Type B pancreatic cell (in vitro differentiated cells): ENCODE data around the gene NIP7. TPM values are rescaled to one million over a fixed set of nuclear protein-coding genes. Genes with fewer than 3 reads are reported as not detected.
A peak's percentile ranks its signal among the peaks of the same experiment; 100 is the strongest.

Source experiments
- DNase-seq: peaks from one replicate; pipeline ENCODE4 v3.0.0; 2021; ENCODE audit warnings: mixed read lengths; ENCODE audit not compliant: unreplicated experiment; ENCODE audit errors: extremely low spot score
- H3K27ac Mint-ChIP-seq: 2 replicates; pipeline ENCODE4 v1.8.0; 2021; ENCODE audit warnings: mild to moderate bottlenecking, mixed read lengths
- H3K27me3 Mint-ChIP-seq: 2 replicates; pipeline ENCODE4 v1.8.0; 2021; ENCODE audit warnings: mixed read lengths
- H3K36me3 Mint-ChIP-seq: 2 replicates; pipeline ENCODE4 v1.8.0; 2021; ENCODE audit warnings: mixed read lengths
- H3K4me1 Mint-ChIP-seq: one replicate; pipeline ENCODE4 v1.8.0; 2021; ENCODE audit warnings: mixed read lengths; ENCODE audit not compliant: unreplicated experiment
- H3K4me3 Mint-ChIP-seq: 2 replicates; pipeline ENCODE4 v1.8.0; 2021; ENCODE audit warnings: mild to moderate bottlenecking, mixed read lengths
- H3K9me3 Mint-ChIP-seq: 2 replicates; pipeline ENCODE4 v1.8.0; 2021; ENCODE audit warnings: mixed read lengths
- CTCF ChIP-seq: fragments of 200-600 bp; sonication (generic); conservative IDR thresholded peaks from 2 replicates; pipeline ENCODE4 v1.5.0; 2021; ENCODE audit warnings: antibody characterized with exemption, mild to moderate bottlenecking
- total RNA-seq: library from RNA; stranded (reverse); gene quantifications from 2 replicates; pipeline ENCODE4 v1.2.1, GENCODE V29; 2021; ENCODE audit warnings: low replicate concordance

NIP7 gene
- total RNA-seq, 1 donor from 2014 or later: 33.2 TPM

- H3K4me1 Mint-ChIP-seq: peaks cover 15% of the 10 kb centered on the region
- TF ChIP-seq CTCF: no peak
- no peaks in the 10 kb centered on the region for H3K27me3 Mint-ChIP-seq
- H3K27ac Mint-ChIP-seq: peak overlapping the region; percentile 31
- no peak for DNase-seq
- H3K36me3 Mint-ChIP-seq: peaks cover 16% of the 10 kb centered on the region
- H3K9me3 Mint-ChIP-seq: no peaks in the 10 kb centered on the region
- no peak overlapping the region for H3K4me3 Mint-ChIP-seq
These were observed 15.5 kb upstream of the NIP7 start for GRCh38 chr16:69324013-69324531.

- Mint-ChIP-seq H3K4me1 (peaks cover 20% of the 10 kb centered on the region), H3K27ac (peak overlapping the region; percentile 58), H3K9me3 (no peaks in the 10 kb centered on the region), H3K36me3 (peaks cover 12% of the 10 kb centered on the region), H3K4me3 (no peak overlapping the region), H3K27me3 (no peaks in the 10 kb centered on the region)
- TF ChIP-seq CTCF: no peak
- DNase-seq: no peak
These were observed 14.9 kb upstream of the NIP7 start for GRCh38 chr16:69324585-69325253.

GRCh38 chr16:69325784-69326171, 13.8 kb upstream of the NIP7 start:
- Mint-ChIP-seq H3K9me3 (no peaks in the 10 kb centered on the region), H3K36me3 (peaks cover 11% of the 10 kb centered on the region), H3K4me1 (peaks cover 20% of the 10 kb centered on the region), H3K27me3 (no peaks in the 10 kb centered on the region), H3K4me3 (peak overlapping the region; percentile 28), H3K27ac (peak overlapping the region; percentile 74)
- TF ChIP-seq CTCF: no peak
- DNase-seq: peak; percentile 36

GRCh38 chr16:69326172-69326873, 13.2 kb upstream of the NIP7 start:
- peak; percentile 15 for DNase-seq
- TF ChIP-seq CTCF: no peak
- Mint-ChIP-seq H3K9me3 (no peaks in the 10 kb centered on the region), H3K27ac (peak overlapping the region; percentile 74), H3K27me3 (no peaks in the 10 kb centered on the region), H3K36me3 (peaks cover 8% of the 10 kb centered on the region), H3K4me3 (peak overlapping the region; percentile 45), H3K4me1 (peaks cover 20% of the 10 kb centered on the region)

- Mint-ChIP-seq H3K4me1 (peaks cover 20% of the 10 kb centered on the region), H3K27ac (no peak overlapping the region), H3K27me3 (no peaks in the 10 kb centered on the region), H3K4me3 (peak overlapping the region; percentile 85), H3K9me3 (no peaks in the 10 kb centered on the region), H3K36me3 (peaks cover 4% of the 10 kb centered on the region)
- DNase-seq: no peak
- no peak for TF ChIP-seq CTCF
These were observed 11.8 kb upstream of the NIP7 start for GRCh38 chr16:69327585-69328310.
